G401.6 (cell line): ENCODE measurements around the gene TAF6L.
"Not testable (repeated sequence)": the region's sequence is repeated elsewhere in the genome, so short reads cannot be mapped to it uniquely, and the experiment has no call there.

Experiments
- FAIRE-seq: peaks from 2 replicates; lab custom pipeline; 2012; peaks lifted over from hg19 to GRCh38; lab: Jason Lieb, UNC

The TAF6L gene

GRCh38 chr11:62771144-62772021 lies at the start of gene TAF6L:
Gene TAF6L, plus strand, starts transcription at chr11:62771396. Its CDS starts 4,388 bp downstream, at chr11:62775784.
- peak; percentile 92 for FAIRE-seq

DNA sequence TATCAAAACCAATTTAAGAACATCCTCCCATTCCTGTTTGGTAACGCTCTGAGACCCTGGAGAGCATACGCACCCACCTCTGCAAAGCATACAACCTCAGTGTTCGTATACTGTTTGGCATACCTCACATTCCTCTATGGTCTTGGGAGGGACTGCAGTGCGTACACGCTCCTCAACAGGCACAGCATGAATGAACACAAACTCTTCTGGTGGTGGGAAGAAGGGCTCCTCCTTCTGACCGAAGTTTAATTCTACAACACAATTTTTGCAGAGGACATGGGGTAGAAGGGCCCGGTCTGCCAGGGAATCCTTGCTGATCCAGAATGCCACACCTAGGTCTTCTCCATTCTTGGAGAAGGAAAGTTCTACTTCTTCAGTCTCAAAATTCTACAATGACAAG lies 49.2 kb upstream of the TAF6L start:
- peak; percentile 46 for FAIRE-seq

DNA sequence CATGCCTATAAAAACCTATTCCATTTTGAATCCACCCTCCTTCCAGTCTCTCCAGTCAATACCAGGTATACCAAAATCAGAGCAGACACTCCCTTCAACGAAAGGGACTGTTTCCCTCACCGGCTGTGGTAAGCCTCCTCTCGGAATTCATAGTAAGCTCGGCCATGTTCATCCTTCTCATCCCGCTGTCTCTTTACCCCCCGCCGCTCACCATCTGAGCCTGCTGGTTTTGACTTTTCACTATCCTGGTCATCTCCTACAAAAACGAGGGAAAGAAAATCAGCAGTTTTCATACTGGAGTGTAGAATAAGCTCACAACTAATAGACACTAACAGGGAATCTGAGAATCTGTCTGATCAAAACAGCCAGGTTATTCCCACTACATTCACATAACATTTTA lies 47.0 kb upstream of the TAF6L start:
- no peak for FAIRE-seq

DNA sequence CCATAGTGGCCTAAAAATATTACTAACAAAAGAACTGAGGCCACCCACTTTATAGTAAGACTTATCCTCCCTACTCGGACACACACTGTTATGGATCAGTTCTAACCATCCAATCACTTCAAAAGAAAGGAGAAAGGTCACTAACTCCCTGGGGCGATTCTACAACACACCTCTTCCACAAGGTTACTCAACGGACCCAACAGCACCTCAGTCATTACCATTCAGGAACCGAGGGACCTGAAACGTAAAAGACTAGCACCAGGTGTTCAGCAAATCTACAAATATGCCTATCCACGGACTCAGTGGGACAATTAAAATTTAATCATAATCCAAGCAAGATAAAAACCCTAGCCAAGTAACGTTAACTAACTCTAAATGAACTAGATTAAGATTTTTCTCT lies 45.5 kb upstream of the TAF6L start:
- no peak for FAIRE-seq

DNA sequence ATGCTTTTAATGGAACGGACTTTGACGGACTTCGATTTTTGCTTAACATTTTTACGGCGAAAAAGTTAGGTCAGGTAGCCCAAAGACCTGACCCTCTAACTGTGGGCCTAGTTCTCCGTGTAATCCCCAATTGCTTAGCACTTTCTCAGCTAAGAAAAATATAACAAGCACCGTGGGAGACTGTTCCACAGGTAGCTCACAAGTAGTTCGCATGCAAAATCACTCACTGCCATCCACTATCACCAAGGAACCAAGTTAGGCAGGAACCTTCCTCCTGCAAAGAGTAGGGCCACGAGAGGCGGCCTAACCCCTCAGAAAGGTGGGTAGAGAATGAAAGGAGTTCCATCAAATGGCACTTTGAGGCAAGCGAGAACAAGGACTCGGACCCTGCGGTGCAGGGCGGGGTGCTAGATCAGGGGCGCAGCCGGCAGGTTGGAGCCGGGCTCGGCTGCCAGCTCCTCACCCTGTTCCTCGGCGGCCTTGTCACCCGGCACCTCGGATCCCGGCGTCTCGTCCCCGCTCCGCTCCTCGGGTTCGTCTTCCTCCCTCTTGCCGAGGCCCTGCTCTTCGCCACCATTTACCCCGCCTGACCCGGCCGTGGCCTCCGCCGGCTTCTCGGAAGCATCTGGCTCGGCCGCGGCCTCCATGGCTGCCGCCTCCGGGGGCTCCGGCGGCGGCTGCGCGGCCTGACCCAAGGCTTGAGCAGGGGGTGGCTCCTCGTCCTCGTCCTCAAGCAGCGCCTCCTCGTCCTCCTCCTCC lies 44.9 kb upstream of the TAF6L start:
- FAIRE-seq, result no peak

DNA sequence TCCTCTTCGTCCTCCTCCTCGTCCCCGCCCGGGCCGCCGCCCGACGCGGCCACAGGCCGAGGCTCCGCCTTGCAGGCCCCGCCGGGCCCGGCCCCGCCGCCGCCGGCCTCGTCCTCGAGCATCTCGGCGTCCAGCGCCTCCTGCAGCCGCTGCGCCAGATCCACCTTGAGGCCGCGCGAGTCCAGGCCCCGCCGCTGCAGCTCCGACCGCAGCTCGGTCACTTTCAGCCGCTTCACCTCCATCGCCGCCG lies 44.4 kb upstream of the TAF6L start:
- no peak for FAIRE-seq

- FAIRE-seq, result no peak
Measured at GRCh38 chr11:62727165-62727871, 43.9 kb upstream of the TAF6L start, which contains the start of gene HNRNPUL2. Gene HNRNPUL2, minus strand, starts transcription at chr11:62727457. Its CDS starts 301 bp downstream, at chr11:62727156.

DNA sequence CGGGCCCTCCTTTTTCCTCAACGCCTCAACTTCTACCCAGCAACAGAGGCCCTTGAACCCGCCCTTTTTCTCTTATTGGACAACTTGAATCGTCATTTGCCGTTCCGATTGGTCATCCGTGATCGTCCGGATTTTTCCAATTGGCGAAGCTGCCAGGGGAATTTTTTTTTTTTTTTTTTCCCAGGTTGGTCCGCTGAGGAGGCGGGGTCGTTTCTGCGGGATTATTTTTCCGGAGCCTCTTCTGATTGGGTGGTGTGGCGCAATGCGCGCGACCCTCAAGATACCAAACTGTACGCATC lies 43.4 kb upstream of the TAF6L start:
- peak; percentile 97 for FAIRE-seq

GRCh38 chr11:62728171-62728988 lies 42.8 kb upstream of the TAF6L start, which contains the start of gene TTC9C:
Gene TTC9C, plus strand, starts transcription at chr11:62728486. Its CDS starts 363 bp downstream, at chr11:62728849.
- FAIRE-seq, result peak; percentile 76

DNA sequence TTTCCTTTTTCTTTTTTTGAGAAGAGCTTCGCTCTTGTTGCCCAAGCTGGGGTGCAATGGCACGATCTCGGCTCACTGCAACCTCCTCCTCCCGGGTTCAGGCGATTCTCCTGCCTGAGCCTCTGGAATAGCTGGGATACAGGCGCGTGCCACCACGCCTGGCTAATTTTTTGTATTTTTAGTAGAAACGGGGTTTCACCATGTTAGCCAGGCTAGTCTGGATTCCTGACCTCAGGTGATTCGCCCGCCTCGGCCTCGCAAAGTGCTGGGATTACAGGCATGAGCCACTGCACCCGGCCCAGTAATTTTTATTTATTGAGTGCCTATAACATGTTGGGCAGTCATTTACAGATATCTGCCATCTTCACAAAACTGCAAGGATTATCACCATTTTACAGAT lies 41.1 kb upstream of the TAF6L start:
- FAIRE-seq, result not testable (repeated sequence)

DNA sequence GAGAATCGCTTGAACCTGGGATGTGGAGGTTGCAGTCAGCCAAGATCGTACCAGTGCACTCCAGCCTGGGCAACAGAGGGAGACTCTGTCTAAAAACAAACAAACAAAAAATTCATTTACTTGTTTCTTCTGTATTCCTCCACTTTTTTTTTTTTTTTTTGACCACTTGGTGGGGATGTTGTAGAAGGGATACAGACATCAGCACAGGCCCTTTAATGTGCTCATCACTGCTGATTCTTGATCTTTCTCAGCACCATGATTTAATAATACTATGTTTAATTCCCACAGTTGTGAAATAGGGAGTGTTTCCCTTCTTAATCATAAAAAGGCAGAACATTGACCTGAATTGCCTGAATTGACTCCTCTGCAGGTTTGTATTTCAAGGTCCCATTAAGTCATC lies 38.4 kb upstream of the TAF6L start:
- FAIRE-seq, result peak; percentile 45

DNA sequence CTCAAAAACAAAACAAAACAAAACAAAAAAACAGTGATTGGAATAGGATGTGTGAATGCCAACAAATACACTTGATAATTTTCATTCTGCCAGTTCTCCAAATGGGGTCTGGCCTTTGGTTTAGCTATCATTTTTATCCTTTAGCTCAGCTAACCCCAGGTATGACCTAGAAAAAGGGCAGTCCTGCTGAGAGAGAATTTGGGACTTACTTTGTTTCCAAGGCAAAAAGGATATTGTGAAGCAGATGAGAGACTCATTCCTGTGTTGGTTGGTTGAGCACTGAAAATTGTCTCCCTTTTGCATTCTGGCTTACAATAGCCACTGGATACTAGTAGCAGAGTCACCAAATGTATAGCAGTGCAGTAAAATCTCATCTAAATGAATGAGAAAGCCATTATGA lies 34.0 kb upstream of the TAF6L start:
- FAIRE-seq, result no peak

- FAIRE-seq, result no peak
Measured at GRCh38 chr11:62747475-62748160, 23.6 kb upstream of the TAF6L start.

- not testable (repeated sequence) for FAIRE-seq
Measured at GRCh38 chr11:62749931-62750330, 21.3 kb upstream of the TAF6L start.

- no peak for FAIRE-seq
Measured at GRCh38 chr11:62752177-62752785, 18.9 kb upstream of the TAF6L start.

DNA sequence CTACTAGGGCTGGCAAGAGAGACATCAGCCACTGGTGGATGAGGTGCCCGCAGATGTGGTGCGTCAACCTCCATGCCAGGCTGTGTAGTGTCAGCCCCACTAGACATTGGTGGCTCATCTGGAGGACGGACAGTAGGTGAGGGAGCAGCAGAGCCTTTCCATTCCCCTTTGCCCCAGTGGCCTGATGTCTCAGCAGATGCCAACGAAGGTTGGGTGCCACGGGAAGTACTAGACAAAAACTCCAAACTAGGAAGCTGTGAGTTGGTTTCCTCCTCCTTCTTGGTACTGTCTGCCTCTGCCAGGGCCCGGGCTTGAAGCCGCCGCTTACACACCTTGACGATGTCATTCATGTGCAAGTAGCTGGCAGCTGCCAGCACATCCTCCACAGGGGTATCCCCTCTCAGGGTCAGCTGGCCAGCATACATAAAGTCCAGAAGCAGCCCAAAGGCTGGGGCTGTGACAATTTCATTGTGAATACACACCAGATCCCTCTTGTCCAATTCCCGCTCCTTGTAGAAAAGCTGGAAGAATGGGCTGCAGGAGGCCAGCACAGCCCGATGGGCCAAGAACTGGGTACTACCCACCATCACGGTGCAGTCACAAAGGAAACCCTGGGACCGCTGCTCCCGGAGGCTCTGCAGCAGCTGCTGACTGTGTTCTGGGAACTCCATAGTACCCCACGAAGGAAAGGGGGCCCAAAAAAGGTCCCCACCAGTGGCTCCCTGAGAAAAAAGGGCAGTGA lies 18.0 kb upstream of the TAF6L start:
- FAIRE-seq, result no peak

DNA sequence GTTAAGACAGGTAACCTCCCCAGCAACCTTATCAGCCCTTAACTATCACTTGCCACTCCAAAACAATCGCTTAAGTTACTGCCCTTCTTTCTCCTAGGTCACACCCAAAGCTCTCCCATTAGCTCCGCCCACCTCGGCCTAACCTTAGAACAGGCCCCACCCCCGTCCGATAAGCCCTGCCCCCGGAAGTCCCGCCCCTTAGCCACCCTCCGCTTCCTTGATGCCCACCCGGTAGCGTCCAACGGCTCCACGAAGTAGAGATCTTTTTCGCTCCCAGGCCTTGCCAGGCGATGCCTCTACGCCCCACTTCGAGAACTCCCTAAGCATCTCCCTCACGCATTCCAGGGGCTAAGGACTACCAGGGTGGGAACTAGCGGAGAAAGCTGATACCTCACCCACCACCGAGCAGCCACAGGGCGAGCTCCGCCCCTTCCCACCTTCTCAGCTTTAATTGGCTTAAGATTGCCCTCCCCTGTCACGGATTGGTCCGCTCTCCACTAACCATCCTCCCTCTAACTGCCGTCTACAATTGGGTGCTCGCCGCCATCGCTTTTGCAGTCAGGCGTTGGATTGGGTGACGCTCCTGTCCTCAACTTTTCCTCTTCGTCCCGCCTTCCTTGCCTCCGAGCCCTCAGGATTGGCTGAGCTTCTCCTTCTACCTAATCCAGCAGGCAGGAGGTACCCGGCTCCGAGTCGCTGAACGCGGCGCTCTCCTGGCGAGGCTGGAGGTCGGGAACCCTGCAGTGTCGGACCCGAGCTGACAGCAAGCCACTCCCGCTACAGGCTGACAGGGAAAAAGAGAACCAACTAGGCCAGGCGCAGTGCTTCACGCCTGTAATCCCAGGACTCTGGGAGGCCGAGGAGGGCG lies 17.2 kb upstream of the TAF6L start, which contains the start of gene ZBTB3:
TSS of gene ZBTB3 (minus strand) at position 425 of the 868 bp plus-strand sequence. CDS start 496 bp downstream, outside the sequence.
- FAIRE-seq, result peak; percentile 97

DNA sequence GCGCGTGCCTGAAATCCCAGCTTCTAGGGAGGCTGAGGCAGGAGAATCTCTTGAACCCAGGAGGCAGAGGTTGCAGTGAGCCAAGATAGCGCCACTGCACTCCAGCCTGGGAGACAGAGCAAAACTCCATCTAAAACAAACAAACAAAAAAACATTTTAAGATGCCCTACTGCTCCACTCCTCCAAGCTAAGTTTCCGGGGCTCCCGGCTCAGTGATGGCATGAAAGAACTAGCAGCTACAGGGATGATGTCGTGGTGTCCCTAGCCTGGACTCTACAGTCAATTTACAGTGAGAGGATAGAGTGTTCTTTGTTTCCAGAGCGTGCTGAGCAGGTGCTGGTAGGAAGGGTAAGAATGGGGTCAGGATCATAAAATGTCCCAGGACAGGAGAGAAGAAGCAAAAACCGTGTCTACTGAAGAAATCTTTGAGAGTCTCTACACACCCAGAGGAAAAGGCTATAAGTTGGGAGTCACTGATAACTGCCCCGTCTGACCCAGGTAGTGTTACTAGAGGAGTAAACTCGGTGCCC lies 16.0 kb upstream of the TAF6L start:
- no peak for FAIRE-seq
